A673 (cell line): Measurements from ENCODE around the gene PHKA2.

ENCODE experiments used
- EZH2 ChIP-seq: fragments of 200-600 bp; sonication (generic); IDR thresholded peaks from 2 replicates; pipeline ENCODE4 v1.6.1; 2017; ENCODE audit warnings: borderline replicate concordance, low read depth, mild to moderate bottlenecking, mixed read lengths, antibody characterized with exemption, low read length; ENCODE audit not compliant: poor library complexity, severe bottlenecking
- TF ChIP-seq, protein P1 (sequence below): fragments of 300-800, 200-600 bp; sonication (generic); conservative IDR thresholded peaks from 2 replicates; pipeline ENCODE4 v1.5.1; 2017; ENCODE audit warnings: low read depth, mild to moderate bottlenecking, antibody characterized with exemption, low read length, moderate library complexity, mixed read lengths

DNA sequence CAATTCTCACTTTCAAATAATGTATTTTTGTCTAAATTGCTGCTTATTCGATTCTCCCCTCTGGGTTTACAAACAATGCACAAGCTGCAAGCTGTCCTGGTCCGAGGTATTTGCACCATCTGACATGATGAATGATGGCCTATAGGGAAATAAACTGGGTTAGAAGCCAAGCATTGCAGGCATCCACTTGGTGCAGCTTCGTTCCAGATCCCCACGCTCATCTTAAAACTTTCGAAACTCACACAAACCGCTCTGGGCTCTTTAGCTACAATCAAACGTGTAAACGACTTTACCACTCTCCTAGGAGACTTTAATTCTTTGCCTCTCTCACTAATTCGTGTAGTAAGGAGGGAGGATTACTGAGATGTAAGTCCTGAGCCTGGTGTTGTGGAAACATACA, 19.0 kb downstream of the PHKA2 start:
- TF ChIP-seq, protein P1, sequence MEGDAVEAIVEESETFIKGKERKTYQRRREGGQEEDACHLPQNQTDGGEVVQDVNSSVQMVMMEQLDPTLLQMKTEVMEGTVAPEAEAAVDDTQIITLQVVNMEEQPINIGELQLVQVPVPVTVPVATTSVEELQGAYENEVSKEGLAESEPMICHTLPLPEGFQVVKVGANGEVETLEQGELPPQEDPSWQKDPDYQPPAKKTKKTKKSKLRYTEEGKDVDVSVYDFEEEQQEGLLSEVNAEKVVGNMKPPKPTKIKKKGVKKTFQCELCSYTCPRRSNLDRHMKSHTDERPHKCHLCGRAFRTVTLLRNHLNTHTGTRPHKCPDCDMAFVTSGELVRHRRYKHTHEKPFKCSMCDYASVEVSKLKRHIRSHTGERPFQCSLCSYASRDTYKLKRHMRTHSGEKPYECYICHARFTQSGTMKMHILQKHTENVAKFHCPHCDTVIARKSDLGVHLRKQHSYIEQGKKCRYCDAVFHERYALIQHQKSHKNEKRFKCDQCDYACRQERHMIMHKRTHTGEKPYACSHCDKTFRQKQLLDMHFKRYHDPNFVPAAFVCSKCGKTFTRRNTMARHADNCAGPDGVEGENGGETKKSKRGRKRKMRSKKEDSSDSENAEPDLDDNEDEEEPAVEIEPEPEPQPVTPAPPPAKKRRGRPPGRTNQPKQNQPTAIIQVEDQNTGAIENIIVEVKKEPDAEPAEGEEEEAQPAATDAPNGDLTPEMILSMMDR: no peak
- no peak for TF ChIP-seq EZH2
